H1 (cell line): ENCODE results near the gene SYT6. TPM values are rescaled to one million over a fixed set of nuclear protein-coding genes. Genes with fewer than 3 reads are reported as not detected.

ENCODE experiments used
- CHD2 ChIP-seq: IDR thresholded peaks from 2 replicates; pipeline ENCODE4 v1.6.1; 2012; ENCODE audit warnings: low read length, improper control_type of control experiment
- CHD7 ChIP-seq: fragments of 300-600 bp; sonication (generic); IDR thresholded peaks from 2 replicates; pipeline ENCODE4 v1.7.1; 2012; ENCODE audit warnings: low read length, moderate library complexity, mild to moderate bottlenecking, inconsistent platforms; ENCODE audit not compliant: insufficient replicate concordance
- CTCF ChIP-seq, 3 experiments: IDR thresholded peaks; 1 replicate in 2 of 3; 2 replicates in 1 of 3; pipeline versions ENCODE4 v1.5.1 to v1.6.1; 2011; ENCODE audit warnings: low read length in 3 of 3, mild to moderate bottlenecking in 3 of 3, inconsistent platforms in 2 of 3, low read depth in 1 of 3, moderate library complexity in 1 of 3; ENCODE audit not compliant: insufficient read depth in 1 of 3; ENCODE audit errors: control extremely low read depth in 1 of 3
- E2F6 ChIP-seq: IDR thresholded peaks from 2 replicates; pipeline ENCODE4 v1.6.1; 2012; ENCODE audit warnings: inconsistent platforms
- NANOG ChIP-seq: IDR thresholded peaks from 2 replicates; pipeline ENCODE4 v1.6.1; 2011; ENCODE audit warnings: low read length, low read depth, mild to moderate bottlenecking, inconsistent platforms; ENCODE audit not compliant: insufficient read depth, poor library complexity, severe bottlenecking
- POU5F1 ChIP-seq: IDR thresholded peaks from 2 replicates; pipeline ENCODE4 v1.6.1; 2011; ENCODE audit warnings: low read depth, mild to moderate bottlenecking, low read length, moderate library complexity
- SUZ12 ChIP-seq: fragments of 200-600 bp; sonication (generic); IDR thresholded peaks from 2 replicates; pipeline ENCODE4 v1.6.1; 2012; ENCODE audit warnings: mild to moderate bottlenecking, inconsistent platforms, low read length, moderate library complexity, mixed read lengths
- TEAD4 ChIP-seq: IDR thresholded peaks from 2 replicates; pipeline ENCODE4 v1.6.1; 2012; ENCODE audit warnings: low read depth, low read length, inconsistent platforms, mixed read lengths
- polyA plus RNA-seq, 7 experiments: library from polyadenylated mRNA; depleted of rRNA in 3 of 7; stranded (reverse) in 5 of 7; unstranded in 2 of 7; fragments of >200 nt in 5 of 7; fragments of 200-250 nt in 2 of 7; gene quantifications; 1 replicate in 5 of 7; 2 replicates in 1 of 7; 4 replicates in 1 of 7; pipeline versions ENCODE4 v1.2.1 to v1.2.3, GENCODE V29; 2011 to 2013; ENCODE audit warnings: missing spikeins in 2 of 7, mixed read lengths in 2 of 7
- total RNA-seq: library from RNA; stranded (reverse); fragmentation: NEBNext Ultra II Directional; extraction: Animal tissue kit (Norgen Biotek cat#: 25700); gene quantifications from 2 replicates; pipeline ENCODE4 v1.2.1, GENCODE V29; 2021

SYT6 gene
- total and polyA plus RNA-seq, 2 of the 8 experiments (the other 6 are each of a cell fraction or from before 2014, with no cell fraction given), result 33.7 to 83.5 TPM

- TF ChIP-seq CHD7 (no peak), CTCF (IDR thresholded peaks at IDR 0.05; ENCODE audit: control extremely low read depth in 1 of 3, insufficient read depth in 1 of 3, low read depth in 1 of 3, low read length in 3 of 3) (no peak), POU5F1 (no peak), CHD2 (no peak), NANOG (no peak), SUZ12 (no peak), TEAD4 (no peak), E2F6 (no peak)
These were observed 78.6 kb downstream of the SYT6 start (continued) for GRCh38 chr1:114075105-114075504.
